ENCODE measurements around the gene ANKRD65. TPM values are rescaled to one million over a fixed set of nuclear protein-coding genes. Genes with fewer than 3 reads are reported as not detected.
"Not testable (repeated sequence)": the region's sequence is repeated elsewhere in the genome, so short reads cannot be mapped to it uniquely, and the experiment has no call there.

Gene ANKRD65
- total and polyA plus RNA-seq, 7 donors = 0.69 to 23.0 (median 10.0) TPM

DNA sequence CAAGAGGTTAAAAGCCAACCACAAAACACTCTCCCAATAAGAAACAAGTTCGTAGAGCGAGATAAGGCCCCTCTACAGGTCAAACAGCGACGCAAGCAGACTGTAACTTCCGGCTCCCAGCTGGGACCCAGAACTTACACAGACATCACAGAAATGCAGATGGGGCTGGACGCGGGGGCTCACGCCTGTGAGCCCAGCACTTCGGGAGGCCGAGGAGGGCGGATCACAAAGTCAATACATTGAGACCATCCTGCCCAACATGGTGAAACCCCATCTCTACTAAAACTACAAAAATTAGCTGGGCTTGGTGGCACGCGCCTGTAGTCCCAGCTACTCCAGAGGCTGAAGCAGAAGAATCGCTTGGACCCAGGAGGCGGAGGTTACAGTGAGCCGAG is 33.0 kb downstream of the ANKRD65 start:
- TF ChIP-seq CTCF (IDR thresholded peaks at IDR 0.05) (no peak), POLR2AphosphoS5 (IDR thresholded peaks at IDR 0.05) (no peak), POLR2A (IDR thresholded peaks at IDR 0.05) (no peak), EP300 (IDR thresholded peaks at IDR 0.05) (no peak)
- WGBS, 2 donors = 95 to 97% methylated on average over 16 of the region's 16 CpGs
- Histone ChIP-seq H3K27me3 (no peaks in the 10 kb centered on the region), H3K4me1 (peaks cover 0 to 5% (median 0%) of the 10 kb centered on the region in 4 donors), H3K27ac (no peak overlapping the region), H3K36me3 (peaks cover 63 to 86% (median 69%) of the 10 kb centered on the region in 4 donors), H3K4me3 (no peak overlapping the region), H3K9me3 (no peaks in the 10 kb centered on the region)
- DNase-seq = no peak
- intact Hi-C loops (cut with DNase I) = no loop called here

GRCh38 chr1:1387098-1388077 is 33.7 kb downstream of the ANKRD65 start:
- H3K4me1 ChIP-seq = no peaks in the 10 kb centered on the region
- H3K36me3 ChIP-seq = peaks cover 59 to 80% (median 62%) of the 10 kb centered on the region in 4 donors
- no peaks in the 10 kb centered on the region for H3K27me3 ChIP-seq
- WGBS, 2 donors = 97% methylated on average over 50 of the region's 50 CpGs
- no peak for DNase-seq
- no peak overlapping the region for H3K27ac ChIP-seq
- TF ChIP-seq POLR2A (IDR thresholded peaks at IDR 0.05) (no peak), CTCF (IDR thresholded peaks at IDR 0.05) (no peak), EP300 (IDR thresholded peaks at IDR 0.05) (no peak), POLR2AphosphoS5 (IDR thresholded peaks at IDR 0.05) (no peak)
- H3K9me3 ChIP-seq = no peaks in the 10 kb centered on the region
- intact Hi-C loops (cut with DNase I) = no loop called here
- no peak overlapping the region for H3K4me3 ChIP-seq

GRCh38 chr1:1385931-1386330 is 35.1 kb downstream of the ANKRD65 start:
- no peak for DNase-seq
- Histone ChIP-seq H3K27ac (no peak overlapping the region), H3K27me3 (no peaks in the 10 kb centered on the region), H3K4me1 (no peaks in the 10 kb centered on the region), H3K9me3 (no peaks in the 10 kb centered on the region), H3K4me3 (no peak overlapping the region), H3K36me3 (peaks cover 45 to 70% (median 53%) of the 10 kb centered on the region in 4 donors)
- intact Hi-C loops (cut with DNase I) = no loop called here
- no peak for TF ChIP-seq POLR2AphosphoS5 (IDR thresholded peaks at IDR 0.05)
- no peak for TF ChIP-seq EP300 (IDR thresholded peaks at IDR 0.05)
- TF ChIP-seq POLR2A (IDR thresholded peaks at IDR 0.05) = no peak
- no peak for TF ChIP-seq CTCF (IDR thresholded peaks at IDR 0.05)
- WGBS, 2 donors = 94 to 95% methylated on average over 8 of the region's 8 CpGs

DNA sequence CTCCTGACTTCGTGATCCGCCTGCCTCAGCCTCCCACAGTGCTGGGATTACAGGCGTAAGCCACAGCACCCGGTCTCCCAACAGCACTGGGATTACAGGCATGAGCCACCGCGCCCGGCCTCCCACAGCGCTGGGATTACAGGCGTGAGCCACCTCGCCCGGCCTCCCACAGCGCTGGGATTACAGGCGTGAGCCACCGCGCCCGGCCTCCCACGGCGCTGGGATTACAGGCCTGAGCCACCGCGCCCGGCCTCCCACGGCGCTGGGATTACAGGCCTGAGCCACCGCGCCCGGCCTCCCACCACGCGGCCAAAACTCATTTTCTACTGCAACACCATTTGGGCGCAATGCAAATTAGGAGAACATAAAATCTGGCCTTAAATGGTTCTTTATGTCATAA is 35.7 kb downstream of the ANKRD65 start:
- H3K27ac ChIP-seq; H3K9me3 ChIP-seq; DNase-seq; H3K4me1 ChIP-seq; H3K27me3 ChIP-seq; intact Hi-C loops (cut with DNase I); H3K4me3 ChIP-seq: not testable (repeated sequence)
- 93 to 96% methylated on average over 29 of the region's 29 CpGs for WGBS, 2 donors
- H3K36me3 ChIP-seq = peaks cover 41 to 65% (median 47%) of the 10 kb centered on the region in 4 donors

GRCh38 chr1:1381294-1381693 is 39.8 kb downstream of the ANKRD65 start:
- peaks cover under 1 to 24% (median 8%) of the 10 kb centered on the region in 4 donors for H3K36me3 ChIP-seq
- H3K27ac ChIP-seq = no peak overlapping the region
- no peak for DNase-seq
- no peaks in the 10 kb centered on the region for H3K9me3 ChIP-seq
- 80 to 83% methylated on average over 8 of the region's 8 CpGs for WGBS, 2 donors
- no peak for TF ChIP-seq POLR2A (IDR thresholded peaks at IDR 0.05)
- no peak overlapping the region for H3K4me3 ChIP-seq
- intact Hi-C loops (cut with DNase I) = no loop called here
- peaks cover 0 to under 1% (median 0%) of the 10 kb centered on the region in 4 donors for H3K4me1 ChIP-seq
- H3K27me3 ChIP-seq = no peaks in the 10 kb centered on the region

All from sigmoid colon (tissue), 7 donors.